ENCODE data around the gene PCGF6.
A peak's percentile ranks its signal among the peaks of the same experiment; 100 is the strongest.

Gene PCGF6

DNA sequence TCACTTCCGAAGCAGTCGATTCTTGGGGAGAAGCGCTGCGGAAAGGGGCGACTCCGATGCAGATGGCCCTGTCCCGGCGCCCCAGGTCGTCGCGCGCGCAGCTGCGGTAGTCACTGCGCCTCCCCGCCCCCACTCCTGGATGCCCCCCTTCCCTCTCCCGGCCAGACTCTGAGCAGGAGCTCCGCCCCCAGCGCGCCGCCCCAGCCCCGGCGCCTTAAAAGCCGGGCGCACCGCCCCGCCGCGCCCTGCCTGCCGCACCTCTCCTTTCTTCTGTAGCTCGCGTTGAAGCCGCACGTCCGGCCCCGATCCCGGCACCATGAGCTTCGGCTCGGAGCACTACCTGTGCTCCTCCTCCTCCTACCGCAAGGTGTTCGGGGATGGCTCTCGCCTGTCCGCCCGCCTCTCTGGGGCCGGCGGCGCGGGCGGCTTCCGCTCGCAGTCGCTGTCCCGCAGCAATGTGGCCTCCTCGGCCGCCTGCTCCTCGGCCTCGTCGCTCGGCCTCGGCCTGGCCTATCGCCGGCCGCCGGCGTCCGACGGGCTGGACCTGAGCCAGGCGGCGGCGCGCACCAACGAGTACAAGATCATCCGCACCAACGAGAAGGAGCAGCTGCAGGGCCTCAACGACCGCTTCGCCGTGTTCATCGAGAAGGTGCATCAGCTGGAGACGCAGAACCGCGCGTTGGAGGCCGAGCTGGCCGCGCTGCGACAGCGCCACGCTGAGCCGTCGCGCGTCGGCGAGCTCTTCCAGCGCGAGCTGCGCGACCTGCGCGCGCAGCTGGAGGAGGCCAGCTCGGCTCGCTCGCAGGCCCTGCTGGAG lies 73.8 kb downstream of the PCGF6 start, which contains the start of gene INA:
TSS of gene INA (plus strand) at position 243 of the 817 bp plus-strand sequence. CDS start at position 317, 74 bp downstream.
- POLR2A ChIA-PET: interaction anchor here (0.6 to 1.4 kb wide), 8 partner anchors 16 to 359 kb away, joined by 3 to 5 read pairs (median 4); partner anchors contain the start of genes CNNM2 and NT5C2
- TF ChIP-seq, protein P1, sequence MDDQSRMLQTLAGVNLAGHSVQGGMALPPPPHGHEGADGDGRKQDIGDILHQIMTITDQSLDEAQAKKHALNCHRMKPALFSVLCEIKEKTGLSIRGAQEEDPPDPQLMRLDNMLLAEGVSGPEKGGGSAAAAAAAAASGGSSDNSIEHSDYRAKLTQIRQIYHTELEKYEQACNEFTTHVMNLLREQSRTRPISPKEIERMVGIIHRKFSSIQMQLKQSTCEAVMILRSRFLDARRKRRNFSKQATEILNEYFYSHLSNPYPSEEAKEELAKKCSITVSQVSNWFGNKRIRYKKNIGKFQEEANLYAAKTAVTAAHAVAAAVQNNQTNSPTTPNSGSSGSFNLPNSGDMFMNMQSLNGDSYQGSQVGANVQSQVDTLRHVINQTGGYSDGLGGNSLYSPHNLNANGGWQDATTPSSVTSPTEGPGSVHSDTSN (CRISPR knock-in tag; IDR thresholded peaks at IDR 0.05): peak; percentile 83; the same call in 1 of the 2 replicates
- TF ChIP-seq KLF9 (tag by site-specific recombination; IDR thresholded peaks at IDR 0.05; ENCODE audit: low read depth) (peak; percentile 54; the same call in 1 of the 2 replicates), ZNF660 (tag by site-specific recombination; IDR thresholded peaks at IDR 0.05) (peak; percentile 59), ZNF155 (tag by site-specific recombination; IDR thresholded peaks at IDR 0.05) (no peak), ZNF449 (tag by site-specific recombination; IDR thresholded peaks at IDR 0.05) (peak; percentile 50), ZNF366 (tag by site-specific recombination; conservative IDR thresholded peaks at IDR 0.05) (0 out of 2 replicates have a peak, but pooled peaks have one; percentile 14), ZNF473 (tag by site-specific recombination; IDR thresholded peaks at IDR 0.05) (no peak), SP7 (tag by site-specific recombination; IDR thresholded peaks at IDR 0.05) (0 out of 2 replicates have a peak, but pooled peaks have one; percentile 13), SETDB1 (IDR thresholded peaks at IDR 0.05; ENCODE audit: insufficient read length, low read length) (no peak), ZNF24 (tag by site-specific recombination; IDR thresholded peaks at IDR 0.05) (no peak), ZFHX2 (tag by site-specific recombination; conservative IDR thresholded peaks at IDR 0.05) (no peak; the same call in 1 of the 2 replicates), GLI2 (tag by site-specific recombination; IDR thresholded peaks at IDR 0.05; ENCODE audit: borderline replicate concordance, low read depth) (0 out of 2 replicates have a peak, but pooled peaks have one; percentile 6), GLIS2 (tag by site-specific recombination; IDR thresholded peaks at IDR 0.05) (peak; percentile 44; the same call in 1 of the 2 replicates), ZNF571 (tag by site-specific recombination; IDR thresholded peaks at IDR 0.05) (no peak), ZNF394 (tag by site-specific recombination; IDR thresholded peaks at IDR 0.05; ENCODE audit: borderline replicate concordance) (peak; percentile 17; the same call in 1 of the 2 replicates), ZIC2 (tag by site-specific recombination; IDR thresholded peaks at IDR 0.05) (0 out of 2 replicates have a peak, but pooled peaks have one; percentile 9), ZNF335 (tag by site-specific recombination; conservative IDR thresholded peaks at IDR 0.05) (peak; percentile 49), CTCF (tag by site-specific recombination; IDR thresholded peaks at IDR 0.05) (peak; percentile 46; the same call in 1 of the 2 replicates), ZNF223 (tag by site-specific recombination; IDR thresholded peaks at IDR 0.05) (0 out of 2 replicates have a peak, but pooled peaks have one; percentile 18), KLF1 (tag by site-specific recombination; IDR thresholded peaks at IDR 0.05) (peak; percentile 61; the same call in 1 of the 2 replicates), ZNF600 (tag by site-specific recombination; IDR thresholded peaks at IDR 0.05) (peak; percentile 83; the same call in 1 of the 2 replicates), TRIM28 (IDR thresholded peaks at IDR 0.05; ENCODE audit: borderline replicate concordance, low read length) (peak; percentile 73; the same call in 1 of the 2 replicates), ZNF175 (tag by site-specific recombination; IDR thresholded peaks at IDR 0.05) (no peak), ZNF341 (tag by site-specific recombination; IDR thresholded peaks at IDR 0.05; ENCODE audit: low read depth) (peak; percentile 34)
- TF ChIP-seq, protein P2, sequence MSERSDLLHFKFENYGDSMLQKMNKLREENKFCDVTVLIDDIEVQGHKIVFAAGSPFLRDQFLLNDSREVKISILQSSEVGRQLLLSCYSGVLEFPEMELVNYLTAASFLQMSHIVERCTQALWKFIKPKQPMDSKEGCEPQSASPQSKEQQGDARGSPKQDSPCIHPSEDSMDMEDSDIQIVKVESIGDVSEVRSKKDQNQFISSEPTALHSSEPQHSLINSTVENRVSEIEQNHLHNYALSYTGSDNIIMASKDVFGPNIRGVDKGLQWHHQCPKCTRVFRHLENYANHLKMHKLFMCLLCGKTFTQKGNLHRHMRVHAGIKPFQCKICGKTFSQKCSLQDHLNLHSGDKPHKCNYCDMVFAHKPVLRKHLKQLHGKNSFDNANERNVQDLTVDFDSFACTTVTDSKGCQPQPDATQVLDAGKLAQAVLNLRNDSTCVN (tag by site-specific recombination; optimal IDR thresholded peaks at IDR 0.05): peak; percentile 86
- TF ChIP-seq, protein P3, sequence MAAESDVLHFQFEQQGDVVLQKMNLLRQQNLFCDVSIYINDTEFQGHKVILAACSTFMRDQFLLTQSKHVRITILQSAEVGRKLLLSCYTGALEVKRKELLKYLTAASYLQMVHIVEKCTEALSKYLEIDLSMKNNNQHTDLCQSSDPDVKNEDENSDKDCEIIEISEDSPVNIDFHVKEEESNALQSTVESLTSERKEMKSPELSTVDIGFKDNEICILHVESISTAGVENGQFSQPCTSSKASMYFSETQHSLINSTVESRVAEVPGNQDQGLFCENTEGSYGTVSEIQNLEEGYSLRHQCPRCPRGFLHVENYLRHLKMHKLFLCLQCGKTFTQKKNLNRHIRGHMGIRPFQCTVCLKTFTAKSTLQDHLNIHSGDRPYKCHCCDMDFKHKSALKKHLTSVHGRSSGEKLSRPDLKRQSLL (tag by site-specific recombination; IDR thresholded peaks at IDR 0.05): no peak
- TF ChIP-seq, protein P4, sequence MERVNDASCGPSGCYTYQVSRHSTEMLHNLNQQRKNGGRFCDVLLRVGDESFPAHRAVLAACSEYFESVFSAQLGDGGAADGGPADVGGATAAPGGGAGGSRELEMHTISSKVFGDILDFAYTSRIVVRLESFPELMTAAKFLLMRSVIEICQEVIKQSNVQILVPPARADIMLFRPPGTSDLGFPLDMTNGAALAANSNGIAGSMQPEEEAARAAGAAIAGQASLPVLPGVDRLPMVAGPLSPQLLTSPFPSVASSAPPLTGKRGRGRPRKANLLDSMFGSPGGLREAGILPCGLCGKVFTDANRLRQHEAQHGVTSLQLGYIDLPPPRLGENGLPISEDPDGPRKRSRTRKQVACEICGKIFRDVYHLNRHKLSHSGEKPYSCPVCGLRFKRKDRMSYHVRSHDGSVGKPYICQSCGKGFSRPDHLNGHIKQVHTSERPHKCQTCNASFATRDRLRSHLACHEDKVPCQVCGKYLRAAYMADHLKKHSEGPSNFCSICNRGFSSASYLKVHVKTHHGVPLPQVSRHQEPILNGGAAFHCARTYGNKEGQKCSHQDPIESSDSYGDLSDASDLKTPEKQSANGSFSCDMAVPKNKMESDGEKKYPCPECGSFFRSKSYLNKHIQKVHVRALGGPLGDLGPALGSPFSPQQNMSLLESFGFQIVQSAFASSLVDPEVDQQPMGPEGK (tag by site-specific recombination; IDR thresholded peaks at IDR 0.05): peak; percentile 28; the same call in 1 of the 2 replicates

More for the DNA sequence above, 73.8 kb downstream of the PCGF6 start, which contains the start of gene INA:
- Histone ChIP-seq H3K36me3 (ENCODE audit: control insufficient read depth in 2 of 2, insufficient read depth in 1 of 2, low read length in 2 of 2) (no peaks in the 10 kb centered on the region), H3K27ac (ENCODE audit: extremely low read depth, low read depth, low read length) (peak within 1 kb of the TSS; percentile 34; the same call in 1 of the 2 replicates), H3K9me3 (ENCODE audit: control insufficient read depth, insufficient read depth, low read depth, low read length) (no peaks in the 10 kb centered on the region), H3K4me1 (ENCODE audit: control insufficient read depth, insufficient read depth, low read length) (peaks cover 8% of the 10 kb centered on the region), H3K4me3 (ENCODE audit: low read depth, low read length) (peak within 1 kb of the TSS; percentile 46)
- CTCF ChIA-PET: interaction anchor here (0.6 to 1.0 kb wide), 7 partner anchors 9 to 1441 kb away, joined by 3 to 5 read pairs (median 3); no protein-coding TSS in a partner anchor
